K562 (cell line): ENCODE data around the gene MVP. TPM values are rescaled to one million over a fixed set of nuclear protein-coding genes. Genes with fewer than 3 reads are reported as not detected.

Experiments
- C11orf30 ChIP-seq: fragments of 450-650 bp; IDR thresholded peaks from 2 replicates; pipeline ENCODE4 v1.6.1; 2016; ENCODE audit warnings: low read depth, mild to moderate bottlenecking
- FOXK2 ChIP-seq, 2 experiments: fragments of 450-650 bp; IDR thresholded peaks in 1 of 2; conservative IDR thresholded peaks in 1 of 2; 2 replicates each; pipeline ENCODE4 v1.6.1; 2016; ENCODE audit warnings: low read depth in 2 of 2, mild to moderate bottlenecking in 1 of 2
- HDAC1 ChIP-seq, 2 experiments: fragments of 450-650 bp; IDR thresholded peaks; 2 replicates each; pipeline ENCODE4 v1.6.1; 2016 to 2017; ENCODE audit warnings: inconsistent platforms in 1 of 2, mild to moderate bottlenecking in 1 of 2, moderate library complexity in 1 of 2
- ILF3 ChIP-seq: fragments of 450-650 bp; IDR thresholded peaks from 2 replicates; pipeline ENCODE4 v1.6.1; 2018; ENCODE audit warnings: antibody characterized with exemption, mild to moderate bottlenecking, moderate library complexity, borderline replicate concordance
- MTA1 ChIP-seq: fragments of 450-650 bp; IDR thresholded peaks from 2 replicates; pipeline ENCODE4 v1.6.1; 2017; ENCODE audit warnings: borderline replicate concordance
- NCOA6 ChIP-seq: fragments of 450-650 bp; IDR thresholded peaks from 2 replicates; pipeline ENCODE4 v1.6.1; 2017; ENCODE audit warnings: mild to moderate bottlenecking
- NELFE ChIP-seq: IDR thresholded peaks from 2 replicates; pipeline ENCODE4 v1.6.1; 2011; ENCODE audit warnings: mild to moderate bottlenecking; ENCODE audit not compliant: insufficient read depth, insufficient read length
- NFIC ChIP-seq: fragments of 450-650 bp; IDR thresholded peaks from 2 replicates; pipeline ENCODE4 v1.6.1; 2017; ENCODE audit warnings: mild to moderate bottlenecking, inconsistent platforms
- NR2C2 ChIP-seq, 2 experiments: fragments of 200-800 bp in 1 of 2; sonication (Bioruptor generic) in 1 of 2; sonication (generic) in 1 of 2; formaldehyde crosslinking in 1 of 2; IDR thresholded peaks; 2 replicates each; pipeline versions ENCODE4 v1.6.1 to v1.8.0; 2016 to 2022; ENCODE audit warnings: mild to moderate bottlenecking in 1 of 2, missing compliant biosample characterization in 1 of 2, missing genetic modification characterization in 1 of 2, missing genetic modification reagents in 1 of 2
- TBP ChIP-seq: optimal IDR thresholded peaks from 2 replicates; pipeline ENCODE3; 2011; ENCODE audit warnings: low read depth, low read length, improper control_type of control experiment
- ZFX ChIP-seq: sonication (generic); formaldehyde crosslinking; IDR thresholded peaks from 2 replicates; pipeline ENCODE4 v1.8.0; 2022; ENCODE audit warnings: mild to moderate bottlenecking, missing genetic modification reagents, moderate library complexity
- ZNF224 ChIP-seq: sonication (generic); formaldehyde crosslinking; IDR thresholded peaks from 2 replicates; pipeline ENCODE4 v1.8.0; 2022; ENCODE audit warnings: mild to moderate bottlenecking, missing genetic modification reagents
- ZNF324 ChIP-seq: fragments of 250-450 bp; sonication (Bioruptor Pico); IDR thresholded peaks from 2 replicates; pipeline ENCODE4 v1.4.0; 2020; ENCODE audit warnings: mild to moderate bottlenecking
- ZNF668 ChIP-seq: fragments of 250-450 bp; sonication (Bioruptor Pico); IDR thresholded peaks from 2 replicates; pipeline ENCODE4 v1.8.0; 2022; ENCODE audit warnings: mild to moderate bottlenecking, inconsistent platforms
- ZNF778 ChIP-seq: fragments of 450-650 bp; formaldehyde crosslinking; IDR thresholded peaks from 2 replicates; pipeline ENCODE4 v1.4.0; 2020; ENCODE audit warnings: mild to moderate bottlenecking, moderate library complexity
- ZNF785 ChIP-seq: fragments of 250-450 bp; sonication (Bioruptor Pico); IDR thresholded peaks from 2 replicates; pipeline ENCODE4 v1.4.0; 2020; ENCODE audit warnings: mild to moderate bottlenecking
- polyA plus RNA-seq, 8 experiments: library from polyadenylated mRNA; depleted of rRNA in 4 of 8; stranded (reverse) in 5 of 8; unstranded in 3 of 8; fragments of >200 nt; fragmentation: Nextera tagmentation in 2 of 8; fragmentation: Illumina TruSeq in 1 of 8; extraction: Ambion mirVana in 2 of 8; extraction: Trizol in 1 of 8; gene quantifications; 2 replicates each; pipeline versions ENCODE4 v1.2.1 to v1.2.3, GENCODE V29; 2011 to 2014; ENCODE audit warnings: inconsistent platforms in 1 of 8, missing spikeins in 1 of 8
- total RNA-seq, 7 experiments: library from RNA; depleted of rRNA in 6 of 7; stranded (reverse); fragments of >200 nt in 6 of 7; fragmentation: Illumina TruSeq in 2 of 7; extraction: Trizol in 2 of 7; gene quantifications; 2 replicates each; pipeline versions ENCODE4 v1.2.1 to v1.2.3, GENCODE V29; 2011 to 2021; ENCODE audit warnings: low replicate concordance in 1 of 7
- TF ChIP-seq, protein P1 (sequence below), 2 experiments: fragments of 450-650 bp; formaldehyde crosslinking in 1 of 2; IDR thresholded peaks; 2 replicates each; pipeline versions ENCODE4 v1.4.0 to v1.6.1; 2014 to 2020; ENCODE audit warnings: mild to moderate bottlenecking in 2 of 2, borderline replicate concordance in 1 of 2, low read depth in 1 of 2
- TF ChIP-seq, protein P2 (sequence below): sonication (generic); formaldehyde crosslinking; IDR thresholded peaks from 2 replicates; pipeline ENCODE4 v1.8.1; 2023; ENCODE audit warnings: mild to moderate bottlenecking, missing genetic modification reagents

The MVP gene
- total and polyA plus RNA-seq, 9 of the 15 experiments (the other 6 are each of a cell fraction or from before 2014, with no cell fraction given) = 0.39 to 1.9 (median 0.76) TPM; not detected in 2

DNA sequence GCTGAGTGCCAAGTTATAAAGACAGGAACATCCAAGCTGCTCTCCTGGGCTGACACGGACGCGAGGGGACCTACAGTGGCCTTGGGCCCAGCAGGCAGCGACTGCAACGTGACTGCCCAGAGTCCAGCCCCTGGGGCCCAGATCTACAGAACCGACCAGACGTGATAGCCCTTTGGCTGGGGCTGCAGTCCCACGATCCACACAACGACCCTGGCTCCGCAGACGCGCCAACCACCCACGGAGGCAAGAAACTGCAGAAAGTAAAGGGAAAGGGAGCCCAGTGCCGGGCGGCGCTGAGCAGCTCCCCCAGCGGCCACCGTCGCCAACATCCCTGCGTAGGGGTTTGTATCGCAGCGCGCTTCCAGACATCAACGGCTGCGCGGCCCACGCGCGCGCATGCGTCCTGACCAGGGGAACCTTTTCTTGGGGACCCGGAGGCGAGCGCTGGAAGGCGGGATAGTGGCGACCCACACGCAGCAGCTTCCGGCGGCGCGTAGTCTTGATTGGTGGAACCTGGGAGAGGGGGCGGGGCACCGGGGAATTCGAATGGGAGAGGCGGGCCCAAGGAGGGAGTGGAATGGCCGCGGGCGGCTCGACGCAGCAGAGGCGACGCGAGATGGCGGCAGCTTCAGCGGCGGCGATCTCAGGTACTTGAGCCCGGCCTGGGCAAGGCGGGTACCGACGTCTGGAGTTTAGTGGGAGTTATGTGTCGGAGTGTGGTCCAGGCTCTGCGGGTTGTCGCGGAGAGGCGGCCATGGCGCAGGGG is 29.9 kb upstream of the MVP start, which contains the start of gene KIF22 (continued):
- TF ChIP-seq, protein P1, sequence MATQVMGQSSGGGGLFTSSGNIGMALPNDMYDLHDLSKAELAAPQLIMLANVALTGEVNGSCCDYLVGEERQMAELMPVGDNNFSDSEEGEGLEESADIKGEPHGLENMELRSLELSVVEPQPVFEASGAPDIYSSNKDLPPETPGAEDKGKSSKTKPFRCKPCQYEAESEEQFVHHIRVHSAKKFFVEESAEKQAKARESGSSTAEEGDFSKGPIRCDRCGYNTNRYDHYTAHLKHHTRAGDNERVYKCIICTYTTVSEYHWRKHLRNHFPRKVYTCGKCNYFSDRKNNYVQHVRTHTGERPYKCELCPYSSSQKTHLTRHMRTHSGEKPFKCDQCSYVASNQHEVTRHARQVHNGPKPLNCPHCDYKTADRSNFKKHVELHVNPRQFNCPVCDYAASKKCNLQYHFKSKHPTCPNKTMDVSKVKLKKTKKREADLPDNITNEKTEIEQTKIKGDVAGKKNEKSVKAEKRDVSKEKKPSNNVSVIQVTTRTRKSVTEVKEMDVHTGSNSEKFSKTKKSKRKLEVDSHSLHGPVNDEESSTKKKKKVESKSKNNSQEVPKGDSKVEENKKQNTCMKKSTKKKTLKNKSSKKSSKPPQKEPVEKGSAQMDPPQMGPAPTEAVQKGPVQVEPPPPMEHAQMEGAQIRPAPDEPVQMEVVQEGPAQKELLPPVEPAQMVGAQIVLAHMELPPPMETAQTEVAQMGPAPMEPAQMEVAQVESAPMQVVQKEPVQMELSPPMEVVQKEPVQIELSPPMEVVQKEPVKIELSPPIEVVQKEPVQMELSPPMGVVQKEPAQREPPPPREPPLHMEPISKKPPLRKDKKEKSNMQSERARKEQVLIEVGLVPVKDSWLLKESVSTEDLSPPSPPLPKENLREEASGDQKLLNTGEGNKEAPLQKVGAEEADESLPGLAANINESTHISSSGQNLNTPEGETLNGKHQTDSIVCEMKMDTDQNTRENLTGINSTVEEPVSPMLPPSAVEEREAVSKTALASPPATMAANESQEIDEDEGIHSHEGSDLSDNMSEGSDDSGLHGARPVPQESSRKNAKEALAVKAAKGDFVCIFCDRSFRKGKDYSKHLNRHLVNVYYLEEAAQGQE (IDR thresholded peaks at IDR 0.05; ENCODE audit: borderline replicate concordance) = peak; percentile 34; the same call in 1 of the 2 replicates
- TF ChIP-seq, protein P1 (CRISPR knock-in tag; IDR thresholded peaks at IDR 0.05; ENCODE audit: low read depth) = no peak; the same call in 1 of the 2 replicates
- TF ChIP-seq NFIC (peak; percentile 41; the same call in 1 of the 2 replicates), ZNF224 (CRISPR knock-in tag) (0 out of 2 replicates have a peak, but pooled peaks have one; percentile 45), MTA1 (peak; percentile 68), ILF3 (no peak), TBP (peak; percentile 81), ZFX (CRISPR knock-in tag) (peak; percentile 93), ZNF324 (CRISPR knock-in tag) (0 out of 2 replicates have a peak, but pooled peaks have one; percentile 7), NR2C2 (CRISPR knock-in tag; IDR thresholded peaks at IDR 0.05) (peak; percentile 11; the same call in 1 of the 2 replicates), NR2C2 (tag; IDR thresholded peaks at IDR 0.05) (peak; percentile 86), C11orf30 (peak; percentile 94), NELFE (no peak), ZNF668 (0 out of 2 replicates have a peak, but pooled peaks have one; percentile 19), NCOA6 (no peak), FOXK2 (conservative IDR thresholded peaks at IDR 0.05 in 1 of 2, IDR thresholded peaks at IDR 0.05 in 1 of 2; ENCODE audit: low read depth in 2 of 2) (peak; percentile 67 to 85; a peak in 3 of 4 replicates), ZNF785 (no peak), HDAC1 (IDR thresholded peaks at IDR 0.05) (peak in 1 of 2 experiments; percentile 89; a peak in 2 of 4 replicates), ZNF778 (CRISPR knock-in tag) (no peak)
- TF ChIP-seq, protein P2, sequence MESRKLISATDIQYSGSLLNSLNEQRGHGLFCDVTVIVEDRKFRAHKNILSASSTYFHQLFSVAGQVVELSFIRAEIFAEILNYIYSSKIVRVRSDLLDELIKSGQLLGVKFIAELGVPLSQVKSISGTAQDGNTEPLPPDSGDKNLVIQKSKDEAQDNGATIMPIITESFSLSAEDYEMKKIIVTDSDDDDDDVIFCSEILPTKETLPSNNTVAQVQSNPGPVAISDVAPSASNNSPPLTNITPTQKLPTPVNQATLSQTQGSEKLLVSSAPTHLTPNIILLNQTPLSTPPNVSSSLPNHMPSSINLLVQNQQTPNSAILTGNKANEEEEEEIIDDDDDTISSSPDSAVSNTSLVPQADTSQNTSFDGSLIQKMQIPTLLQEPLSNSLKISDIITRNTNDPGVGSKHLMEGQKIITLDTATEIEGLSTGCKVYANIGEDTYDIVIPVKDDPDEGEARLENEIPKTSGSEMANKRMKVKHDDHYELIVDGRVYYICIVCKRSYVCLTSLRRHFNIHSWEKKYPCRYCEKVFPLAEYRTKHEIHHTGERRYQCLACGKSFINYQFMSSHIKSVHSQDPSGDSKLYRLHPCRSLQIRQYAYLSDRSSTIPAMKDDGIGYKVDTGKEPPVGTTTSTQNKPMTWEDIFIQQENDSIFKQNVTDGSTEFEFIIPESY (CRISPR knock-in tag) = peak; percentile 86
